Activated T-helper 1 cell treated with Interleukin-2 at 50 U/mL for 16 hours (primary cell): Measurements from ENCODE around the gene TMEM156.
"Not testable (repeated sequence)": the region's sequence is repeated elsewhere in the genome, so short reads cannot be mapped to it uniquely, and the experiment has no call there.

Experiments used
- DNase-seq: peaks from one replicate; pipeline ENCODE4 v3.0.0-alpha.2; 2020; ENCODE audit warnings: low read depth

The TMEM156 gene

GRCh38 chr4:38990241-38990640, 42.0 kb downstream of the TMEM156 start:
- DNase-seq = no peak

- DNase-seq = no peak
Observed at GRCh38 chr4:38989487-38989886, 42.7 kb downstream of the TMEM156 start.

DNA sequence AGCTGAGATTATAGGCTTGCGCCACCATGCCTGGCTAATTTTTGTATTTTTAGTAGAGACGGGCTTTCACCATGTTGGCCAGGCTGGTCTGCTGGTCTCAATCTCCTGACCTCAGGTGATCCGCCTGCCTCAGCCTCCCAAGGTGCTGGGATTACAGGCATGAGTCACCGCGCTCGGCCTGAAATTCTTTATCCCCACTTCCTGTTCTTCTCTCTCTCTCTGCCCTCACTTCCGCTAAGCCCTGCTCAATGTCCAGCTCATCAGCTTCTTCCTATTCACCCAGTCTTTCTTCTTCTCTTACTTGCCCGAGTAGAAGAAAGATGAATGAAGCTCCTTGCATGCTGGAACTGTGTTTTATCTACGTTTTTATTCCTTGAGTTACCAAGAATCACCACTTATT, 43.9 kb downstream of the TMEM156 start:
- not testable (repeated sequence) for DNase-seq

DNA sequence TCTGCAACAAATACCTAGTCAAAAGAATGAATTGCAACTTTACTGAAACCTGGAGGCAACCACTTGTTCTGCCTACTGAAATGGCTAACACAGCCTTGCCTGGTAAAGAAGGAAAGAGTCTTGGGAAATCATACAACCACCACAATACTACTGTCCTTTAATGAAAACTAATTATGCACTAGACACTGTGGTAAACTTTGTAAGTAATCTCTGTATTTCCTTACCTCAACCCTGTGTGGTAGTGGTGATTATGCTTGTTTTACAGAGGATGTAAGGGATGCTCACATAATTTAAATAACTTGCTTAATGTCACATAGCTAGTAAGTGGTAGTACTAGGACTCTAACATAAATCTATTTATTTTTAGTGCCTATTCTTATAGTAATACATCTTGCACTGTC, 44.7 kb downstream of the TMEM156 start:
- no peak for DNase-seq

DNA sequence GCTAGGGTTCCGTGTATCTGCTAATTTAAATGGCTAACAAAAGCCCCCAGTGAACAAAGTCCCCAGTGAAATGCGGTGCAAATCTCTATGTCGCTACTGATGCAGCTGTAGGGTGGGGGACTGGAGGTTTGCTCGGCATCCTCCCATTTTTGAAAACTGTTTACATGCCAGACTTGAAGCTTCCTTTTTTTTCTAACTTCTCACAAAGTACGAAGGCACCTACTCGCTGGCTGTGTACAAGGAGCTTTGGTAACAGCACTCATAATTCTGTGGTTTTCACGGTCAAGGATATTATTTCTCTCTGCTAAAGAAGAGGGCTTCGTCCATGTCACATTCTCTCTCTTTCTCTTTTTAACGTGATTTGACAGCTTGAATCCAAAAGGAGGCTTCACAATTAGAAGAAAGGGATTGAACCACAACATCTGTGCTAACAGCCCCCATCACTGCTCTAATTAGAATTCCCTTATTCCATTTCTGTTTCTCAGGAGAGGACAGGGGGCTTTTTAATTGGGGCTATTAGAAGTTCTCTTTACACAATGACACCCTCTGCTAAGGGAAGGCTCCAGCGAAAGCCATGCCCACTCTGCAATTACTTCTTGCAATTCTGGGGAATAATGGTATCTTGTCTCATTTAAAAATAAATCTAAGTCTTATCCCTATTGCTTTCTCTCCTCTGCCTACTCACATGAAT, 46.7 kb downstream of the TMEM156 start:
- no peak for DNase-seq

GRCh38 chr4:38983787-38984598, 48.2 kb downstream of the TMEM156 start:
- no peak for DNase-seq

DNA sequence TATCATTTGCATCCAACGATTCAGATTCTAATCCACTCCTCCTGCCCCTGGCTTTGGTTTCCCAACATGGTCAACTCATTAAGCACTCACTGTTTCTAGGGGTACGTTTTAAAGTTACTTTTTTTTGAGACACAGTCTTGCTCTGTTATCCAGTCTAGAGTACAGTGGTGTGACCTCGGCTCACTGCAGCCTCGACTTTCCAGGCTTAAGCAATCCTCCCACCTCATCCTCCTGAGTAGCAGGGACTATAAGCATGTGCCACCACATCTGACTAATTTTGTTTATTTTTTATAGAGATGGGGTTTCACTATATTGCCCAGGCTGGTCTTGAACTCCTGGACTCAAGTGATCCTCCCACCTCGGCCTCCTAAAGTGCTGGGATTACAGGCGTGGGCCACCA, 48.9 kb downstream of the TMEM156 start:
- DNase-seq = no peak

- DNase-seq = no peak
Observed at GRCh38 chr4:38982361-38983095, 49.7 kb downstream of the TMEM156 start.

- DNase-seq = no peak
Observed at GRCh38 chr4:38980903-38981676, 51.1 kb downstream of the TMEM156 start.

DNA sequence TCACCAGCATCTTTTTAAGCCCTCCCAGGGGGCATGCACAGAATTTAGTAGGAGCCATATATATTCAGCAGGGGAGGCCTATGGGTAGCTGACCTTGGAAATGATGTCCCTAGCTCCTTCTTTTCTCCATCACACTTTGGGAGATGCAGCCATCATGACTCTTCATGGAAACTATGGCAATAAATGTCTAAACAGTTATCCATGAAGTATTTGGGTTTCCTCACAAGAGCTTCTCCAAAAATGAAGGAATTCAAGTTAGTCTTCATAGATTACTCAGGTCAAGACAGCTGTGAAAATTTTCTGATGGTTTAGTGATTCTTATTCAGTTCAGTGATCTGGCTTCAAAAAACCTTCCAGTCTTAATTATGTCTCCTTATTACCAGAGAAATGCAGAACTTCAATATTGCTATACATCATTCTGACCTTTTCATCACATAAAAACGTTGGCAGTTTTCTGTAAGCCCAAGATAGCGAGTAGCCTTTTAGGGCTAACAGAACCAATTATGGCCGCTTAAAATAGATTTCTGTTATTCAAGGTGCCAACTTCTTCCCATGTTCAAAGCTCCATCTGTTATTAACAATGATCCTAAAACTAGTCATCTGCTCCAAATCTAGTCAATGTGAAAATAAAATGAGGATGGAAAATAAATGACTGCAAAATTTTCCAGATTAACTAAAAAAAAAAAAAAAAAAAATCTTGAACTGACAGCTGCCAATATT, 52.5 kb downstream of the TMEM156 start:
- no peak for DNase-seq

- no peak for DNase-seq
Observed at GRCh38 chr4:38979081-38979480, 53.1 kb downstream of the TMEM156 start.

- no peak for DNase-seq
Observed at GRCh38 chr4:38976308-38976707, 55.9 kb downstream of the TMEM156 start.

DNA sequence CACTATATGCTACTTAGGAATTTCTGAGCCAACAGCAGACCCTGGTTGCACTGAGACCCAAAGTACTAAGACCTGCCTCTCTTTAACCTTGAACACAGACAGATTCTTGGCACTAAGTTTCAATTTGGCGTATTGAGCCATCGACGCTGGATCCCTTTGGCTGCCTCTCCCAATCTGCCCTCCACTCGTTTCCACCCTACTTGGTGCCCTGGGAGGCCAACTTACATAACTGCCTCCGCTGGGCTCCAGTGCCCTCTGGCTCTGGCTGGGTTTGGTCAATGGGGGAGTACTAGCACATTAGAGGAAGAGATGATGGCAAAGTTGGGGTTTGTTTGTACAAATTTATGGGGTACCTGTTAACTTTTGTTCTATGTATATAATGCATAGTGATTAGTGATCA, 63.5 kb downstream of the TMEM156 start:
- DNase-seq = no peak

- DNase-seq = no peak
Observed at GRCh38 chr4:38967260-38968095, 64.7 kb downstream of the TMEM156 start.

- no peak for DNase-seq
Observed at GRCh38 chr4:38965866-38966265, 66.3 kb downstream of the TMEM156 start.

DNA sequence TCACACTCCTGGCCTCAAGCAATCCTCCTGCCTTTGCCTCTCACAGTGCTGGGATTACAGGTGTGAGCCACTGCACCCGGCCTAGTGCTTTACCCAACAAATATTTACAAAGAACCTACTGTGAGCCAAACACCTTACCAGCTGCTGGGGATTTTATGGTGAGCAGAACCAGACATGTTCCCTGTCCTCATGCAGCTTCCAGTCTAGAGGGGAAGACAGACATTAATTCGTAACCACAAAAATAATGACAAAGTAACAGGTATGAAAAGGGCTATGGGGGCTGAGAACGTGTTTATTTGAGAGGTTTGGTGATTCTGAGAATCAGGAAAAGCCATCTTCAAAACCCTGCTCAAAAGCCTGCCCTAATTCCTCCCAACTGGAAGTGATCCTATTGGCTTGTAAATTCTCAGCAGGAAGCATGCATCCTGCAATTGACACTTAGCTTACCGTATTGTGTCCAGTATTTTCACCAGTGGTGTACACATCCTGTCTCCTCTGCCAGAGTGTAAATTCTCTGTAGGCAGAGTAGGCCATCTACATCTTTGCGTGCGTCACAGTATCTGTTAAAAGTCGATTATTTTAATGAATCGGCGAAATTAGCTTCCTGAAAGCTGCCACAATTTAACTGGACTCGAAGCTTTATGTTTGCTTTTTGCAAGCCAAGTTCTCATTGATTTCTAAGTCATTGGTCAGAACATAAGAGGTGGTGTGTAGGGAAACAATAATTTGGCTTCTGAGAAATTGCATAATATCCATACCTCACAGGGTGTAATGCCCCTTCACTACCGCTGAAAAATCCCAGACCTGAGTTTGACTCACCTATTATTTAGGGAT, 67.0 kb downstream of the TMEM156 start:
- no peak for DNase-seq

- not testable (repeated sequence) for DNase-seq
Observed at GRCh38 chr4:38959248-38959647, 73.0 kb downstream of the TMEM156 start.

DNA sequence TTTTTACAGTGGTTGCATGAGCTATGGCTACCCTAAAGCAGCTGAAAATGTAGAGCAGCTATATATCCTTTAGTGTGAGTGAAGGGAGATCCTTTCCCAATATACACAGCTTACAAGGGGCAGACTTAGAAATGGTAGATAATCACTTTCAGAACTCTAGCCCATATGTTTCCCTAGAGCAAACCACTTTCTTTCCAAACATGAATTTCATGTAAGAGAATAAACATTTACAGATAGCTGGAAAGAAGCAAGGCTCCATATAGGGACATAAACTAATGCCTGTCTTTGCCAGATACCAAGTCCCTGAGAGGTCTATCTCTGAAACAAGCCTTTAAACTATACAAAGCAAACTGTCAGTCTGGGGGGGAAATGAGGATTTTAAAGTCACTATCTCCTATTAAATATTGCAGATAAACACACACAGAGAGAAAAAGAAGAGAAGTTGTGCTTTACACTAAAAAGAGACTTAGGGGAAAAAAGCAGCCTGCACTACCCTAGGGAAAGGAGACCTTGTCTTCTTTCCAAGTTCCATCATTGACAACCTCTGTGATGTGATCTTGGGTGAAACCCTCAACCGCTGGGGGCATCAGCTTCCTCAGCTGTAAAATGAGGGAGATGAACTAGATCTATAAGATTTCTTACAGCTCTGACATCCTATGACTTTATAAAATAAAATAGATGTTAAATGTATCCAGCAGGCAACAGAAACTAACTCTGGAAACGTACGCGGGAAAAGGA, 73.6 kb downstream of the TMEM156 start:
- DNase-seq = no peak

GRCh38 chr4:38957893-38958292, 74.3 kb downstream of the TMEM156 start:
- DNase-seq = no peak
